HepG2 (cell line): ENCODE results near the gene SPOPL. TPM values are rescaled to one million over a fixed set of nuclear protein-coding genes. Genes with fewer than 3 reads are reported as not detected.

Source experiments
- BRF2 ChIP-seq: sonication (generic); formaldehyde crosslinking; IDR thresholded peaks from 2 replicates; pipeline ENCODE4 v1.8.1; 2022; ENCODE audit warnings: mild to moderate bottlenecking, missing genetic modification reagents
- FOSL2 ChIP-seq: sonication (generic); formaldehyde crosslinking; IDR thresholded peaks from 2 replicates; pipeline ENCODE4 v1.4.0; 2020; ENCODE audit warnings: missing genetic modification reagents
- GFI1 ChIP-seq: sonication (generic); formaldehyde crosslinking; IDR thresholded peaks from 2 replicates; pipeline ENCODE4 v1.5.0; 2020; ENCODE audit warnings: missing genetic modification reagents, mild to moderate bottlenecking, borderline replicate concordance
- PTBP1 ChIP-seq: fragments of 200-400 bp; formaldehyde crosslinking; IDR thresholded peaks from 2 replicates; pipeline ENCODE4 v1.6.1; 2018; ENCODE audit warnings: low read length, low read depth; ENCODE audit not compliant: poor library complexity, severe bottlenecking
- SAP130 ChIP-seq: IDR thresholded peaks from 2 replicates; pipeline ENCODE4 v1.6.1; 2016; ENCODE audit warnings: low read depth
- ZBTB3 ChIP-seq: sonication (generic); formaldehyde crosslinking; IDR thresholded peaks from 2 replicates; pipeline ENCODE4 v1.4.0; 2020; ENCODE audit warnings: low read depth, mild to moderate bottlenecking, moderate library complexity, missing genetic modification reagents, borderline replicate concordance
- ZNF18 ChIP-seq: sonication (generic); formaldehyde crosslinking; IDR thresholded peaks from 2 replicates; pipeline ENCODE4 v1.8.0; 2022; ENCODE audit warnings: mild to moderate bottlenecking, missing genetic modification reagents; ENCODE audit not compliant: insufficient replicate concordance
- ZNF317 ChIP-seq: sonication (generic); formaldehyde crosslinking; IDR thresholded peaks from 2 replicates; pipeline ENCODE4 v1.5.0; 2020; ENCODE audit warnings: mild to moderate bottlenecking, missing genetic modification reagents
- ZNF407 ChIP-seq: sonication (generic); formaldehyde crosslinking; IDR thresholded peaks from one replicate; pipeline ENCODE4 v1.5.1; 2020; ENCODE audit warnings: mild to moderate bottlenecking, missing genetic modification reagents; ENCODE audit errors: not compliant biosample characterization
- ZNF557 ChIP-seq: sonication (generic); formaldehyde crosslinking; IDR thresholded peaks from 2 replicates; pipeline ENCODE4 v1.4.0; 2020; ENCODE audit warnings: missing genetic modification reagents
- ZNF580 ChIP-seq: IDR thresholded peaks from 2 replicates; pipeline ENCODE4 v1.6.1; 2016; ENCODE audit warnings: low read depth, borderline replicate concordance
- ZNF781 ChIP-seq: sonication (generic); formaldehyde crosslinking; IDR thresholded peaks from 2 replicates; pipeline ENCODE4 v1.5.1; 2020; ENCODE audit warnings: borderline replicate concordance, mild to moderate bottlenecking, missing genetic modification reagents; ENCODE audit errors: not compliant biosample characterization
- polyA plus RNA-seq, 8 experiments: library from polyadenylated mRNA; depleted of rRNA in 3 of 8; stranded (reverse) in 7 of 8; unstranded in 1 of 8; fragments of >200 nt; fragmentation: Illumina TruSeq in 4 of 8; extraction: Trizol in 4 of 8; gene quantifications; 2 replicates each; pipeline versions ENCODE4 v1.2.1 to v1.2.3, GENCODE V29; 2011 to 2016; ENCODE audit warnings: low read depth in 4 of 8, missing spikeins in 1 of 8, mixed read lengths in 1 of 8; ENCODE audit not compliant: insufficient read depth in 1 of 8
- total RNA-seq, 5 experiments: library from RNA; depleted of rRNA; stranded (reverse); fragments of >200 nt; fragmentation: Illumina TruSeq; extraction: Trizol; gene quantifications; 2 replicates each; pipeline ENCODE4 v1.2.3, GENCODE V29; 2016; ENCODE audit warnings: low read depth in 1 of 5

The SPOPL gene
- total and polyA plus RNA-seq, 2 of the 13 experiments (the other 11 are each of a cell fraction or from before 2014, with no cell fraction given) = 12.6 to 51.6 TPM

GRCh38 chr2:138500592-138501424, 762 bp upstream of the SPOPL start (continued):
- TF ChIP-seq ZNF18 (CRISPR knock-in tag) (peak; percentile 18), GFI1 (CRISPR knock-in tag) (no peak), SAP130 (no peak), FOSL2 (CRISPR knock-in tag) (no peak; the same call in 1 of the 2 replicates), ZNF580 (CRISPR knock-in tag) (no peak), ZBTB3 (no peak; the same call in 1 of the 2 replicates), ZNF557 (CRISPR knock-in tag) (0 out of 2 replicates have a peak, but pooled peaks have one; percentile 28), ZNF407 (CRISPR knock-in tag) (no peak), ZNF781 (peak; percentile 12), ZNF317 (peak; percentile 65; the same call in 1 of the 2 replicates), PTBP1 (no peak), BRF2 (CRISPR knock-in tag) (0 out of 2 replicates have a peak, but pooled peaks have one; percentile 46)
